ENCODE results near the gene RBM8A. TPM values are rescaled to one million over a fixed set of nuclear protein-coding genes. Genes with fewer than 3 reads are reported as not detected.
"Not testable (repeated sequence)": the region's sequence is repeated elsewhere in the genome, so short reads cannot be mapped to it uniquely, and the experiment has no call there.

The RBM8A gene
- total RNA-seq, 1 donor from 2014 or later: 178 TPM

- peaks cover 44% of the 10 kb centered on the region for H3K36me3 Mint-ChIP-seq (ENCODE audit: low read depth)
- TF ChIP-seq CTCF (IDR thresholded peaks at IDR 0.05): no peak
- ATAC-seq (ENCODE audit: low read depth): no peak
- no peaks in the 10 kb centered on the region for H3K9me3 Mint-ChIP-seq
- H3K27me3 Mint-ChIP-seq: no peaks in the 10 kb centered on the region
- DNase-seq: no peak
- no peak overlapping the region for H3K27ac Mint-ChIP-seq
- H3K4me3 Mint-ChIP-seq: no peak overlapping the region
- CTCF ChIA-PET: interaction anchor here (2.0 kb wide), 1 partner anchor 15 kb away, joined by 5 read pairs; the partner anchor contains the start of gene LIX1L
- POLR2A ChIA-PET: interaction anchor here (1.6 kb wide), 1 partner anchor 24 kb away, joined by 5 read pairs; the partner anchor contains the start of gene PEX11B
- H3K4me1 Mint-ChIP-seq: no peaks in the 10 kb centered on the region
- intact Hi-C loops (cut with micrococcal nuclease): no loop called here
Measured at GRCh38 chr1:145942871-145943270, 15.6 kb upstream of the RBM8A start.

- Mint-ChIP-seq H3K27me3 (no peaks in the 10 kb centered on the region), H3K36me3 (ENCODE audit: low read depth) (peaks cover 47% of the 10 kb centered on the region), H3K4me3 (no peak overlapping the region), H3K4me1 (no peaks in the 10 kb centered on the region), H3K27ac (no peak overlapping the region), H3K9me3 (no peaks in the 10 kb centered on the region)
- ATAC-seq (ENCODE audit: low read depth): no peak
- no peak for TF ChIP-seq CTCF (IDR thresholded peaks at IDR 0.05)
- ChIA-PET POLR2A (interaction anchor here (0.6 to 1.6 kb wide), 2 partner anchors 24 to 90 kb away, joined by 5 read pairs; partner anchors contain the start of gene PEX11B), CTCF (interaction anchor here (2.0 kb wide), 1 partner anchor 15 kb away, joined by 5 read pairs; the partner anchor contains the start of gene LIX1L)
- DNase-seq: no peak
- intact Hi-C loops (cut with micrococcal nuclease): no loop called here
Measured at GRCh38 chr1:145942405-145942804, 15.1 kb upstream of the RBM8A start.

- Mint-ChIP-seq H3K27ac (no peak overlapping the region), H3K27me3 (no peaks in the 10 kb centered on the region), H3K36me3 (ENCODE audit: low read depth) (peaks cover 44% of the 10 kb centered on the region), H3K9me3 (no peaks in the 10 kb centered on the region), H3K4me1 (peaks cover 11% of the 10 kb centered on the region), H3K4me3 (no peak overlapping the region)
- TF ChIP-seq CTCF (IDR thresholded peaks at IDR 0.05): no peak
- POLR2A ChIA-PET: interaction anchor here (0.6 to 2.4 kb wide), 3 partner anchors 21 to 100 kb away, joined by 5 to 7 read pairs (median 5); partner anchors contain the start of gene LIX1L
- ATAC-seq (ENCODE audit: low read depth): no peak
- no peak for DNase-seq
- CTCF ChIA-PET: no interaction called here
- intact Hi-C loops (cut with micrococcal nuclease): no loop called here
Measured at GRCh38 chr1:145937436-145937835, 10.2 kb upstream of the RBM8A start.

- H3K9me3 Mint-ChIP-seq: no peaks in the 10 kb centered on the region
- no peak overlapping the region for H3K4me3 Mint-ChIP-seq
- H3K36me3 Mint-ChIP-seq (ENCODE audit: low read depth): peaks cover 33% of the 10 kb centered on the region
- ChIA-PET POLR2A (interaction anchor here (0.6 to 2.4 kb wide), 3 partner anchors 9 to 102 kb away, joined by 3 to 10 read pairs (median 7); partner anchors contain the start of genes LIX1L and RBM8A), CTCF (no interaction called here)
- DNase-seq: no peak
- peaks cover 20% of the 10 kb centered on the region for H3K4me1 Mint-ChIP-seq
- TF ChIP-seq CTCF (IDR thresholded peaks at IDR 0.05): no peak
- intact Hi-C loops (cut with micrococcal nuclease): no loop called here
- no peak for ATAC-seq (ENCODE audit: low read depth)
- H3K27ac Mint-ChIP-seq: no peak overlapping the region
- H3K27me3 Mint-ChIP-seq: no peaks in the 10 kb centered on the region
Measured at GRCh38 chr1:145936247-145936646, 9.0 kb upstream of the RBM8A start.

- CTCF ChIA-PET: no interaction called here
Measured at GRCh38 chr1:145935708-145936107, 8.4 kb upstream of the RBM8A start.

GRCh38 chr1:145932522-145933009 is 5.3 kb upstream of the RBM8A start:
- DNase-seq: peak; percentile 42
- ChIA-PET POLR2A (interaction anchor here (0.7 to 3.0 kb wide), 7 partner anchors 14 to 652 kb away, joined by 3 to 10 read pairs (median 3); partner anchors contain the start of genes ANKRD34A, LIX1L, PEX11B and PIAS3), CTCF (interaction anchor here (2.7 kb wide), 1 partner anchor 25 kb away, joined by 7 read pairs; the partner anchor contains the start of gene LIX1L)

More at GRCh38 chr1:145935708-145936107, 8.4 kb upstream of the RBM8A start:
- no peak for ATAC-seq (ENCODE audit: low read depth)
- H3K9me3 Mint-ChIP-seq: no peaks in the 10 kb centered on the region
- DNase-seq: no peak
- POLR2A ChIA-PET: interaction anchor here (1.6 kb wide), 1 partner anchor 8 kb away, joined by 10 read pairs; the partner anchor contains the start of gene RBM8A
- intact Hi-C loops (cut with micrococcal nuclease): no loop called here
- H3K27me3 Mint-ChIP-seq: no peaks in the 10 kb centered on the region
- peaks cover 22% of the 10 kb centered on the region for H3K4me1 Mint-ChIP-seq
- H3K4me3 Mint-ChIP-seq: no peak overlapping the region
- H3K27ac Mint-ChIP-seq: no peak overlapping the region
- TF ChIP-seq CTCF (IDR thresholded peaks at IDR 0.05): no peak
- H3K36me3 Mint-ChIP-seq (ENCODE audit: low read depth): peaks cover 33% of the 10 kb centered on the region

More at GRCh38 chr1:145932522-145933009, 5.3 kb upstream of the RBM8A start:
- H3K9me3 Mint-ChIP-seq, H3K27me3 Mint-ChIP-seq: not testable (repeated sequence)
- H3K36me3 Mint-ChIP-seq (ENCODE audit: low read depth): peaks cover 27% of the 10 kb centered on the region
- peak overlapping the region; percentile 93 for H3K27ac Mint-ChIP-seq
- H3K4me3 Mint-ChIP-seq: peak overlapping the region; percentile 60
- ATAC-seq (ENCODE audit: low read depth): peak; percentile 34
- intact Hi-C loops (cut with micrococcal nuclease): loop anchor here (1.0 kb wide), 1 partner anchor 25 kb away; no protein-coding TSS in a partner anchor
- peaks cover 28% of the 10 kb centered on the region for H3K4me1 Mint-ChIP-seq

Data from activated B cell treated with CpG ODN at 0.5 μM for 24 hours (primary cell).